H1 (cell line): ENCODE results near the gene CDH9.

Experiments
- CHD2 ChIP-seq: IDR thresholded peaks from 2 replicates; pipeline ENCODE4 v1.6.1; 2012; ENCODE audit warnings: low read length, improper control_type of control experiment
- CREB1 ChIP-seq: IDR thresholded peaks from 2 replicates; pipeline ENCODE4 v1.6.1; 2012; ENCODE audit warnings: inconsistent platforms
- CTCF ChIP-seq, 3 experiments: IDR thresholded peaks; 1 replicate in 2 of 3; 2 replicates in 1 of 3; pipeline versions ENCODE4 v1.5.1 to v1.6.1; 2011; ENCODE audit warnings: low read length in 3 of 3, mild to moderate bottlenecking in 3 of 3, inconsistent platforms in 2 of 3, low read depth in 1 of 3, moderate library complexity in 1 of 3; ENCODE audit not compliant: insufficient read depth in 1 of 3; ENCODE audit errors: control extremely low read depth in 1 of 3
- EGR1 ChIP-seq: IDR thresholded peaks from 2 replicates; pipeline ENCODE4 v1.6.1; 2011; ENCODE audit warnings: low read depth, low read length, borderline replicate concordance
- EZH2 ChIP-seq: fragments of 200-600 bp; sonication (generic); IDR thresholded peaks from 2 replicates; pipeline ENCODE4 v1.7.1; 2012; ENCODE audit warnings: low read depth, mild to moderate bottlenecking, moderate library complexity, low read length, inconsistent platforms; ENCODE audit not compliant: severe bottlenecking
- HDAC2 ChIP-seq, 2 experiments: fragments of 300-600 bp in 1 of 2; sonication (generic) in 1 of 2; IDR thresholded peaks; 2 replicates each; pipeline ENCODE4 v1.6.1; 2011 to 2012; ENCODE audit warnings: low read depth in 2 of 2, low read length in 2 of 2, mild to moderate bottlenecking in 2 of 2, moderate library complexity in 2 of 2, borderline replicate concordance in 1 of 2, inconsistent platforms in 1 of 2
- JUND ChIP-seq: IDR thresholded peaks from 2 replicates; pipeline ENCODE4 v1.6.1; 2011; ENCODE audit warnings: mild to moderate bottlenecking, improper control_type of control experiment, low read length
- SP2 ChIP-seq: IDR thresholded peaks from 2 replicates; pipeline ENCODE4 v1.6.1; 2012; ENCODE audit warnings: mild to moderate bottlenecking, low read length, inconsistent platforms
- TF ChIP-seq, protein P1 (sequence below): IDR thresholded peaks from 2 replicates; pipeline ENCODE4 v1.6.1; 2012; ENCODE audit warnings: low read length, inconsistent platforms

DNA sequence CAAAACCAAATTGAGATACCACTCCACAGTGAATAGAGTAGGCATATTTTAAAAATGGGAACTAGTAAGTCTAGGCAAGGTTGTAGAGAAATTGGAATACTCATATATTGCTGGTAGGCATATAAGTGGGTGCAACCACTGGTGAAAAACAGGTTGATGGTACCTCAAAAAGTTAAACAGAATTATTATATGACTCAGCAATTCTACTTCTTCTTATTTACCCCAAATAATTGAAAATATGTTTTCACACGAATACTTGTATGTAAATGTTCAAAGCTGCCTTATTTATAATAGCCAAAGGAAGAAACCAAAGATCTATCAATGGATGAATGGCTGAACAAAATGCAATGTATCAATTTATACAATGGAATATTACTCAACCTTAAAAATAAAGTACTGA is 79.1 kb downstream of the CDH9 start:
- TF ChIP-seq EZH2, result no peak
- no peak for TF ChIP-seq JUND
- TF ChIP-seq CTCF (IDR thresholded peaks at IDR 0.05; ENCODE audit: control extremely low read depth in 1 of 3, insufficient read depth in 1 of 3, low read depth in 1 of 3, low read length in 3 of 3), result no peak
- TF ChIP-seq CREB1, result no peak
- TF ChIP-seq CHD2, result no peak
- TF ChIP-seq, protein P1, sequence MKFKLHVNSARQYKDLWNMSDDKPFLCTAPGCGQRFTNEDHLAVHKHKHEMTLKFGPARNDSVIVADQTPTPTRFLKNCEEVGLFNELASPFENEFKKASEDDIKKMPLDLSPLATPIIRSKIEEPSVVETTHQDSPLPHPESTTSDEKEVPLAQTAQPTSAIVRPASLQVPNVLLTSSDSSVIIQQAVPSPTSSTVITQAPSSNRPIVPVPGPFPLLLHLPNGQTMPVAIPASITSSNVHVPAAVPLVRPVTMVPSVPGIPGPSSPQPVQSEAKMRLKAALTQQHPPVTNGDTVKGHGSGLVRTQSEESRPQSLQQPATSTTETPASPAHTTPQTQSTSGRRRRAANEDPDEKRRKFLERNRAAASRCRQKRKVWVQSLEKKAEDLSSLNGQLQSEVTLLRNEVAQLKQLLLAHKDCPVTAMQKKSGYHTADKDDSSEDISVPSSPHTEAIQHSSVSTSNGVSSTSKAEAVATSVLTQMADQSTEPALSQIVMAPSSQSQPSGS, result no peak
- TF ChIP-seq HDAC2 (IDR thresholded peaks at IDR 0.05; ENCODE audit: borderline replicate concordance in 1 of 2, low read depth in 2 of 2, low read length in 2 of 2), result no peak
- no peak for TF ChIP-seq EGR1
- no peak for TF ChIP-seq SP2
